Stimulated activated CD4-positive, alpha-beta T cell treated with anti-CD3 and anti-CD28 coated beads, TNF-alpha, amount 100 ng/mL, for 1 hour (primary cell): ENCODE measurements around the gene PITPNM3.

Source experiments
- DNase-seq, 3 donors: peaks; one replicate each; pipeline ENCODE4 v3.0.0-alpha.2; 2020; ENCODE audit warnings: low read depth in 3 of 3, low spot score in 1 of 3

The PITPNM3 gene

GRCh38 chr17:6551869-6552531, 4.4 kb downstream of the PITPNM3 start:
- DNase-seq, result no peak

- no peak for DNase-seq
Observed at GRCh38 chr17:6551356-6551755, 5.0 kb downstream of the PITPNM3 start.

- no peak for DNase-seq
Observed at GRCh38 chr17:6549384-6550036, 6.8 kb downstream of the PITPNM3 start.

GRCh38 chr17:6548578-6549330, 7.6 kb downstream of the PITPNM3 start:
- DNase-seq, result no peak

- DNase-seq, result no peak
Observed at GRCh38 chr17:6548034-6548433, 8.3 kb downstream of the PITPNM3 start.

GRCh38 chr17:6547336-6547735, 9.0 kb downstream of the PITPNM3 start:
- no peak for DNase-seq

- no peak for DNase-seq
Observed at GRCh38 chr17:6546069-6546718, 10.2 kb downstream of the PITPNM3 start.

GRCh38 chr17:6545291-6545690, 11.1 kb downstream of the PITPNM3 start:
- DNase-seq, result no peak

GRCh38 chr17:6544011-6544370, 12.4 kb downstream of the PITPNM3 start:
- no peak for DNase-seq

- no peak for DNase-seq
Observed at GRCh38 chr17:6543079-6544010, 13.0 kb downstream of the PITPNM3 start.

- no peak for DNase-seq
Observed at GRCh38 chr17:6542577-6542976, 13.8 kb downstream of the PITPNM3 start.

- DNase-seq, result no peak
Observed at GRCh38 chr17:6541886-6542285, 14.5 kb downstream of the PITPNM3 start.

GRCh38 chr17:6539871-6540270, 16.5 kb downstream of the PITPNM3 start:
- DNase-seq, result no peak

GRCh38 chr17:6536566-6537065, 19.7 kb downstream of the PITPNM3 start:
- DNase-seq, result no peak

GRCh38 chr17:6536053-6536452, 20.3 kb downstream of the PITPNM3 start:
- DNase-seq, result no peak

GRCh38 chr17:6534846-6535514, 21.4 kb downstream of the PITPNM3 start:
- DNase-seq, result no peak

GRCh38 chr17:6532441-6532885, 23.9 kb downstream of the PITPNM3 start:
- DNase-seq, result no peak

GRCh38 chr17:6531575-6531974, 24.8 kb downstream of the PITPNM3 start:
- DNase-seq, result no peak

- no peak for DNase-seq
Observed at GRCh38 chr17:6530324-6530920, 25.9 kb downstream of the PITPNM3 start.

- no peak for DNase-seq
Observed at GRCh38 chr17:6528557-6528956, 27.8 kb downstream of the PITPNM3 start.
